Neural cell (in vitro differentiated cells): ENCODE data around the gene DCHS1.

Source experiments
- EP300 ChIP-seq: fragments of 450-650 bp; conservative IDR thresholded peaks from 2 replicates; pipeline ENCODE4 v1.6.1; 2014; ENCODE audit warnings: antibody characterized with exemption, mild to moderate bottlenecking, moderate library complexity; ENCODE audit not compliant: poor library complexity, severe bottlenecking
- EZH2 ChIP-seq: fragments of 200-600, 300-800 bp; shearing (Covaris generic), sonication (generic); IDR thresholded peaks from 2 replicates; pipeline ENCODE4 v1.6.1; 2014; ENCODE audit warnings: antibody characterized with exemption, low read length, borderline replicate concordance, mild to moderate bottlenecking; ENCODE audit not compliant: insufficient read depth, poor library complexity, severe bottlenecking
- POLR2AphosphoS5 ChIP-seq: IDR thresholded peaks from 2 replicates; pipeline ENCODE4 v1.6.1; 2012
- RAD21 ChIP-seq: fragments of 450-650 bp; conservative IDR thresholded peaks from 2 replicates; pipeline ENCODE4 v1.6.1; 2014; ENCODE audit warnings: antibody characterized with exemption, mild to moderate bottlenecking, moderate library complexity
- TF ChIP-seq, protein P1 (sequence below): fragments of 450-650 bp; IDR thresholded peaks from 2 replicates; pipeline ENCODE4 v1.5.1; 2014; ENCODE audit warnings: antibody characterized with exemption, mild to moderate bottlenecking, moderate library complexity; ENCODE audit not compliant: poor library complexity, severe bottlenecking
- TF ChIP-seq, protein P2 (sequence below): IDR thresholded peaks from 2 replicates; pipeline ENCODE4 v1.6.1; 2012; ENCODE audit warnings: borderline replicate concordance

DNA sequence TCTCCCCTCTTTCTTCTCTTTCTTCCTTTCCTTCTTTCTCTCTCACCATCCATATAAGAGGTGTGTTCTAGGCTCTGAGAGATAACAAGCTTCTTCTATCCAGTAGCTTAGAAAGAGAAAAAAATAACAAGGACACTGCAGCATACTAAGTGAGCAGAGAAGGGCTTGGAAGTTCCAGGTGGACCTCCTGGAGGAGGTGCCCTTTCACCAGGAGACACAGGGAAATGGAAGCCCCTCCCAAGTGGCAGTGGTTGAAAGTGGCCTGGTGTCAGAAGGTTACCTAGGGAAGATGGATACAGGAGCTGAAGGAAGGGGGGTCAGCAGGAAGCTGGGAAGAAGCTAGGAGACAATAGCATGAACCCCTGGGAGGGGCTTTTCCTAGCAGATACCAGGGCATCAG is 5.5 kb downstream of the DCHS1 start:
- TF ChIP-seq, protein P1, sequence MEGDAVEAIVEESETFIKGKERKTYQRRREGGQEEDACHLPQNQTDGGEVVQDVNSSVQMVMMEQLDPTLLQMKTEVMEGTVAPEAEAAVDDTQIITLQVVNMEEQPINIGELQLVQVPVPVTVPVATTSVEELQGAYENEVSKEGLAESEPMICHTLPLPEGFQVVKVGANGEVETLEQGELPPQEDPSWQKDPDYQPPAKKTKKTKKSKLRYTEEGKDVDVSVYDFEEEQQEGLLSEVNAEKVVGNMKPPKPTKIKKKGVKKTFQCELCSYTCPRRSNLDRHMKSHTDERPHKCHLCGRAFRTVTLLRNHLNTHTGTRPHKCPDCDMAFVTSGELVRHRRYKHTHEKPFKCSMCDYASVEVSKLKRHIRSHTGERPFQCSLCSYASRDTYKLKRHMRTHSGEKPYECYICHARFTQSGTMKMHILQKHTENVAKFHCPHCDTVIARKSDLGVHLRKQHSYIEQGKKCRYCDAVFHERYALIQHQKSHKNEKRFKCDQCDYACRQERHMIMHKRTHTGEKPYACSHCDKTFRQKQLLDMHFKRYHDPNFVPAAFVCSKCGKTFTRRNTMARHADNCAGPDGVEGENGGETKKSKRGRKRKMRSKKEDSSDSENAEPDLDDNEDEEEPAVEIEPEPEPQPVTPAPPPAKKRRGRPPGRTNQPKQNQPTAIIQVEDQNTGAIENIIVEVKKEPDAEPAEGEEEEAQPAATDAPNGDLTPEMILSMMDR, result no peak
- TF ChIP-seq RAD21, result no peak
- no peak for TF ChIP-seq POLR2AphosphoS5
- TF ChIP-seq EP300, result no peak
- TF ChIP-seq, protein P2, sequence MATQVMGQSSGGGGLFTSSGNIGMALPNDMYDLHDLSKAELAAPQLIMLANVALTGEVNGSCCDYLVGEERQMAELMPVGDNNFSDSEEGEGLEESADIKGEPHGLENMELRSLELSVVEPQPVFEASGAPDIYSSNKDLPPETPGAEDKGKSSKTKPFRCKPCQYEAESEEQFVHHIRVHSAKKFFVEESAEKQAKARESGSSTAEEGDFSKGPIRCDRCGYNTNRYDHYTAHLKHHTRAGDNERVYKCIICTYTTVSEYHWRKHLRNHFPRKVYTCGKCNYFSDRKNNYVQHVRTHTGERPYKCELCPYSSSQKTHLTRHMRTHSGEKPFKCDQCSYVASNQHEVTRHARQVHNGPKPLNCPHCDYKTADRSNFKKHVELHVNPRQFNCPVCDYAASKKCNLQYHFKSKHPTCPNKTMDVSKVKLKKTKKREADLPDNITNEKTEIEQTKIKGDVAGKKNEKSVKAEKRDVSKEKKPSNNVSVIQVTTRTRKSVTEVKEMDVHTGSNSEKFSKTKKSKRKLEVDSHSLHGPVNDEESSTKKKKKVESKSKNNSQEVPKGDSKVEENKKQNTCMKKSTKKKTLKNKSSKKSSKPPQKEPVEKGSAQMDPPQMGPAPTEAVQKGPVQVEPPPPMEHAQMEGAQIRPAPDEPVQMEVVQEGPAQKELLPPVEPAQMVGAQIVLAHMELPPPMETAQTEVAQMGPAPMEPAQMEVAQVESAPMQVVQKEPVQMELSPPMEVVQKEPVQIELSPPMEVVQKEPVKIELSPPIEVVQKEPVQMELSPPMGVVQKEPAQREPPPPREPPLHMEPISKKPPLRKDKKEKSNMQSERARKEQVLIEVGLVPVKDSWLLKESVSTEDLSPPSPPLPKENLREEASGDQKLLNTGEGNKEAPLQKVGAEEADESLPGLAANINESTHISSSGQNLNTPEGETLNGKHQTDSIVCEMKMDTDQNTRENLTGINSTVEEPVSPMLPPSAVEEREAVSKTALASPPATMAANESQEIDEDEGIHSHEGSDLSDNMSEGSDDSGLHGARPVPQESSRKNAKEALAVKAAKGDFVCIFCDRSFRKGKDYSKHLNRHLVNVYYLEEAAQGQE, result no peak
- no peak for TF ChIP-seq EZH2
